Measurements from ENCODE around the gene ASAH2.
"Not testable (repeated sequence)": the region's sequence is repeated elsewhere in the genome, so short reads cannot be mapped to it uniquely, and the experiment has no call there.

The ASAH2 gene

DNA sequence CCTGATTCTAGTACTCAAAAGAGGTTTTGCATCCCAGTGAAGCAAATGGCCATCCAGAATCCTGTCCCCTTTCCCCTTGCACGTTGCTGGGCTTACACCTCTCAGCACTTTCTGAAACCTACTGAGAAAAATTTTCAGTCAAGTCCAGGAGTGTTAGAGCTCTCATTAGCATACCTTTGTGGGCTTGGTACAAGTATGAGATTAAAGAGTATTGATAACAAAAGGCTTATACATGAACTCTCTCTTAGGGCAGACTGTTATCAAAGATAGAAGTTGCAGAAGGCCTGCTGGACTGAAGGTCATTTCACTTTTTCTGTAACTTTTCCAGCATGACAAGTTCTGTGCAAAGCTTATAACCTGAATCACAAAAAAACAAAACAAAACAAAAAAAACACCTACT is at the start of gene ASAH2:
TSS of gene ASAH2 (minus strand) at position 123 of the 400 bp plus-strand sequence. CDS start 2,906 bp downstream, outside the sequence.
- DNase-seq (ENCODE audit: low read depth in 1 of 2, low spot score in 1 of 2): no peak

DNA sequence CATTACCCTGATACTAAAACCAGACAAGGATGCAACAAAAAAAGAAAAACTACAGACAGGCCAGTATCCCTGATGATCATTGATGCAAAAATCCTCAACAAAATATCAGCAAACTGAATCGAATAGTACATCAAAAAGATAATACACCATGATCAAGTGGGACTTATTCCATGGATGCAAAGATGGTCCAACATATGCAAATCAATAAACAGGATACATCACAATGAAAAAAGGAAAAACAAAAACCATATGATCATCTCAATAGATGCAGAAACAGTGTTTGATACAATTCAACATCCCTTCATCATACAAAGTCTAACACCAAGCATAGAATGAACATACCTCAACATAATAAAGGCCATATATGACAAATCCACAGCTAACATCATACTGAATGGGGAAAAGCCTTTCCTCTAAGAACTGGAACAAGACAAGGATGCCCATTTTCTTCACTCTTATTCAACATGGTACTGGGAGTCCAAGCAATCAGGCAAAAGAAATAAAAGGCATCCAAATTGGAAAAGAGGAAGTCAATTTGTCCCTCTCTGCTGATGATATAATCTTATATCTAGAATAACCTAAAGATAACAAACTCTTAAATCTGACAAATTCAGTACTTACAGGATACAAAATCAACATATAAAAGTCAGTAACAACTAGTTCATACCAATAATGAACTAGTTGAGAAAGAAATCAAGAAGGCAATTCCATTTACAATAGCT is 48.8 kb upstream of the ASAH2 start:
- DNase-seq (ENCODE audit: low read depth in 1 of 2, low spot score in 1 of 2): no peak

DNA sequence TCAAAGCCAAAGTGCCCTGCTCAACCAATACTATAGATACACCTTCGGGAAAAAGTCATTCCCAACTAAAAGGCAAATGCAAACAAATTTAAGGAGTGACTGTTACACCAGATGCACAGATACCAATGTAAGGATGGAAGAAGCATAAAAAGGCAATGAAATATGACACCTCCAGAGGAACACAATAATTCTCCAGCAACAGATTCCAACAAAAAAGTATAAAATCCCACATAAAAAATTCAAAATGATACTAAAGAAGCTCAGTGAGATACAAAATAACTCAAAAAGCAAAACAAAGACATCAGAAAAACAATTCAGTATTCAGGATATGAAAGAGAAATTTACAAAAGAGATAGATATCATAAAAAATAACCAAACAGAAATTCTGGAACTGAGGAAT is 44.1 kb upstream of the ASAH2 start:
- DNase-seq (ENCODE audit: low read depth in 1 of 2, low spot score in 1 of 2): no peak

- no peak for DNase-seq (ENCODE audit: low read depth in 1 of 2, low spot score in 1 of 2)
Observed at GRCh38 chr10:50294582-50294981, 43.3 kb upstream of the ASAH2 start.

- no peak for DNase-seq (ENCODE audit: low read depth in 1 of 2, low spot score in 1 of 2)
Observed at GRCh38 chr10:50293513-50294313, 42.4 kb upstream of the ASAH2 start.

GRCh38 chr10:50291261-50291850 is 40.0 kb upstream of the ASAH2 start:
- no peak for DNase-seq (ENCODE audit: low read depth in 1 of 2, low spot score in 1 of 2)

DNA sequence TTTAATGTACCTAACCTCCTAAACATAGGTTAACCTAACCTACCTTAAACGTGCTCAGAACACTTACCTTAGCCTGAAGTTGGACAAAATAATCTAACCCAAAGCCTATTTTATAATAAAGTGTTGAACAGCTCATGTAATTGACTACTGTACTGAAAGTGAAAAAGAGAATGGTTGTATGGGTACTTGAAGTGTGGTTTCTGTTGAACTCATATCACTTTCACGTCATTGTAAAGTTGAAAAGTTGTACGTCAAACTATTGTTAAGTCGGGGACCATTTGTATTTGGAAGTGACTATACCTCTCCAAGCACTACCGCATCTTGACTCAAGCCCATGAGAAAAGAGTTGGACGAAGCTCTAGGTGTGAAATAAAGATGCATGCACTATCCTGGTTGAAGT is 37.9 kb upstream of the ASAH2 start:
- DNase-seq (ENCODE audit: low read depth in 1 of 2, low spot score in 1 of 2): no peak

DNA sequence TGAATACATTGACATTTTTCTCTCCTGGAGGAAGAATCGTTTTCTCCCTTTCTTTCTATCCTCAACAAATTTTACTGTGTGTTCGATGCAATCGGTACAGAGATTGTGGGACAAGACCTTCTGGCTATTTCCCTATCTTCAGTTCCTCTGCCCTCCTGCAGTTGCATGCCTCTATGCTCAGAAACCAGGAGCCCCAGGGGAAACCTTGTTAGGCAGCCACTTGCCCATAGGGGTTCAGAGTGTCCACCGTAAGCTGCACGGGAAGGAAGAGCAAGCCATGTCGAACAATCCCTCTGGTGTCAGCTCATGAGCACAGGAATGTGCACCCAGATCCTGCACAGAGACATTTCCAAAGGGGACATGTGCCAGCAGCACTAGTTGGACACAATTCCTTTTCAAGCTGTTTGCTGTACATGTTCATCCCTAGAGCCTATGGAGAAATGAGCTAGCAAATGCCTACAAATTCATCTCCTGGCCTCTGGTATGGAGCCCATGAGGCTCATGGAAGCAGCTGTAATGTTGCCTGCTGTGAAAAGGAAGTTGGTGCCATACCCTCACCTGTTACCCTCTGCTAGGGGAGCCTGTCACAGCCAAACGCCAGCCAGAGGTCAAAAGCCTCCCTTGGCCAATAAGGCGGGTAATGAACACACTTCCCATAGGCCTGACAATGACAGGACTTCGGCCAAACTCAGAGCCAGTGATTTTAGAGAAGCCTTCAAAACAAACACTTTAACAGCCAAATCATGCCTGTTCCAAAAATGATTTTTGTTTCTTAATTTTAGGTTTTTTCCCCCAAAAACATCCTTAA is 35.9 kb upstream of the ASAH2 start:
- DNase-seq (ENCODE audit: low read depth in 1 of 2, low spot score in 1 of 2): no peak

DNA sequence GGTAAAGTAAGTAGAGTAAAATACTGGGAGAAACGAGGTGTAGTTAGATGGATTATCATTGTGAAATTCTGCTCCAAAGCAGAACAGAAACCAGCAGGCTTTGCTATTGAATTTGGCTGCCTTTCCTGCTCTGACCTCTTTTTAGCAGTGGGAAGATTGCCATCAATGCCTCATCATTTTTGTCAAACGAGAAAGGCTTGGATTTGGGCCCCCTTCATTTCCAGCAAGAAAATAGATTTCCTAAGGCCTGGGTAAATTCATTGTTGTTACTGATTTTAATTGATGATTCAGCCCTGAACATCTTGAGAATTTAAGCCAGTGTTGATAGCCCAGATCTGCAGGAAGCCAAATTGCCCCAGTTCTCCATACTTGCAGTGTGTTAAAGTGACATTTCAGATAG is 35.2 kb upstream of the ASAH2 start:
- DNase-seq (ENCODE audit: low read depth in 1 of 2, low spot score in 1 of 2): no peak

DNA sequence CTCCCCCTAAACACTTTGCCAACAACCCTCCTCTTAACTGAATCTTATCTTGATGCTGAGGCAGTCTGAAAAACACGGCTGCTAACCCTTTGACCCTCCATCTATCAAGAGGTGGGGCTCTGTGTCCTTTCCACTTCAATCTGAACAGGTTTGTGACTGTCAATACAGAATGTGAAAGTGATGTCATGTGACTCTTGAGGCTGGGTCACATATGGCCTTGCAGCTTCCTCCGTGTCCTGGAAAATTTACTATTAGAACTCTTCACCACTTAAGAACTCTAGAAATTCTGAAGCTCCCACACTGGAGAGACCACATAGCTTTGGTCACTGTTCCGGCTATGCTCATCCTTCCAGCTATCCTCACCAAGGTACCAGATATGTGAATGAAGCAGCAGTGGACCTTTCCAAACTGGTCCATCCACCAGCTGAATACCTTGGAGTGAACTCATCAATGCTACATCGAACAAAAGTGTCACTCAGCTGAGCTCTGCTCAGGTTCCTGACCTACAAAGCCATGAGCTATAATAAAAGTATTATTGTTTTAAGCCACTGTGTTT is 30.7 kb upstream of the ASAH2 start:
- no peak for DNase-seq (ENCODE audit: low read depth in 1 of 2, low spot score in 1 of 2)

GRCh38 chr10:50281210-50281966 is 30.1 kb upstream of the ASAH2 start:
- no peak for DNase-seq (ENCODE audit: low read depth in 1 of 2, low spot score in 1 of 2)

DNA sequence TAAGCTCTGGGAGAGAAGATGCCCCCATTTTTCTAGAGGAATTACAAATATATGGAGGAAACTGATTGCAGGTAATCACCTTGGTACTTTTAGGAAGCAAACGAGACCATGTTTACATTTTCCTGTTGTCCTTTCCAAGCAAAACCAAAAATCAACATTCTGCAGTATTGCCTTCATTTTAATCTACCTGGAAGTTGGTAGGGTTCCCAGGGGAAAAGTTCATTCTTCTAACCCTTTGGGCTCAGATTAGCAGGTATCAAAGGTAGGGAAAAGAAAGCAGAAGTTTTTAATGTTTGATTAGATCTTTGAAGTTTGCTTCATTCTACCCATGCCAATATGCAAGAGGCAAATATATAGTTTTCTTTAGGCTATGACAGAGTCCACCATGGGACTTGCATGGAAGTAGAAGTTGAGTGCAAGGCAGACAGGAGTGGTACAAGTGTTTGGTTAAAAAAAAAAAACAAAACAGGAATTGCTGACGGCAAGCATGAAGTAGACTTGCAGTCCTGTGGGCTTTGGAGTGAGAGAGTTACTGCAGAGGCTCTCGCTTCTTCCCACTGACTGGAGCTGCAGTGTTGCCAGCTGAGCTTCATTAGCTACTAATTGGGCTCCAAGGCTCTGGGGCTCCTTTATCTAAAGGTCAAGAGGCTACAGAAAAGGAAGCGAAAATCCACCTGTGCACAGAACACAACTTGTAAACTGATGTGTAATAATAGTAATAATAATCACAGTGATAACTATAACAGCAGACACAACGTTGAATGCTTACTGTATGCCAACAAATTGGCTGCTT is 28.9 kb upstream of the ASAH2 start:
- no peak for DNase-seq (ENCODE audit: low read depth in 1 of 2, low spot score in 1 of 2)

DNA sequence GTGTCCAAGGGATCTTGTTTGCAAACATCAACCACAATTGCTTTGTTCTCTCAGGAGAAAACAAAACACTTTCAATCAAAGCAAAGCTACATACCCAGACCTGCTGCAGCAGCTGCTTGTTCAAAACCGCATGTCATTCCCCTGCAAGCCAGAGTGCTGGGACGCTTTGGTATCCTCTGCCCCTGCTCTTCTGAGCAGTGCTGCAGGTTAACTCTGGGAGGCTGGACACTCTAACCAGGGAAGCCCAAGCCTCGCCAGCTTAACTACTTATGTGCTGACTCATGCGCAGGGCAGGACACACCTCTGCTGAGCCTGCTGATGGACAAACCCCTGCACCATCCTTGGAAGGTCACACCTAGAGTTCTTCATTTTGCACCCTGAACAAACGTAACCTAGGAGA is 28.2 kb upstream of the ASAH2 start:
- no peak for DNase-seq (ENCODE audit: low read depth in 1 of 2, low spot score in 1 of 2)

GRCh38 chr10:50275650-50276235 is 24.4 kb upstream of the ASAH2 start:
- no peak for DNase-seq (ENCODE audit: low read depth in 1 of 2, low spot score in 1 of 2)

GRCh38 chr10:50272531-50272930 is 21.2 kb upstream of the ASAH2 start:
- no peak for DNase-seq (ENCODE audit: low read depth in 1 of 2, low spot score in 1 of 2)

DNA sequence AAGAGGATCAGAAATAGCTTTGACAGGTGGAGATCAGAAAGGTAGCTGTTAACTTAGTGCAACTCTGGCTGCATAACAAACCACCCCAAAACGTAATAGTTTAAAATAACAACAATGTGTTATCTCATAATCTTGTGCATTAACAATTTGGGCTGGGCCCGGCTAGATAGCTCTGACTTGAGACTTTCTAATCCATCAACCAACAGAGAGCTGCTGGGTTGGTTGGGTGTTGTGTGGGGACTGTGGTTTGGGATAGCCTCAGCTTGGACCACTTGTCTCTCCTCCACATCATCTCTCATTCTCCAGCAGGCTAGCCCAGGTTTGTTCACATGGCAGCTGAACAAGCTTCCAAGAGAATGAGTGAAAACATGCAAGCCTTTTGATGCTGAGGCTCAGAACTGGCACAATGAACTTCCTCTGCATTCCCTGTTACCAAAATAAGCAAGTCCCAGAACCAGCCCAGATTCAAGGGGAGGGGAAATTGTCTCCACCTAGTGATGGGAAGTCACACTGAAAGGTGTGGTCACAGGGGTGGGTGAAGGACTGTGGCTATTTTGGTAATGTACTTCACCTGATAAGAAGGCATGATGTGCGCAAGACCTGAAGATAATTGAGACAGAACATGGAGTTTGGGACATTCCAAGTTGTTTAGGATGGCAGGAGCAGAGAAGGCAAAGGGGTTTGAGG is 20.4 kb upstream of the ASAH2 start:
- DNase-seq (ENCODE audit: low read depth in 1 of 2, low spot score in 1 of 2): no peak

GRCh38 chr10:50267877-50268276 is 16.6 kb upstream of the ASAH2 start:
- DNase-seq (ENCODE audit: low read depth in 1 of 2, low spot score in 1 of 2): not testable (repeated sequence)

GRCh38 chr10:50262625-50263024 is 11.3 kb upstream of the ASAH2 start:
- DNase-seq (ENCODE audit: low read depth in 1 of 2, low spot score in 1 of 2): not testable (repeated sequence)

Measured in activated T-helper 1 cell treated with anti-CD3 and anti-CD28 coated beads, Interleukin-2, amount 50 U/mL, for 16 hours (primary cell).